Stimulated activated CD4-positive, alpha-beta T cell treated with anti-CD3 and anti-CD28 coated beads, Interleukin-1b, Interleukin-23, amount 100 ng/mL, for 48 hours (primary cell): ENCODE data around the gene EML4.
"Not testable (repeated sequence)": the region's sequence is repeated elsewhere in the genome, so short reads cannot be mapped to it uniquely, and the experiment has no call there.

ENCODE experiments used
- DNase-seq: peaks from one replicate; pipeline ENCODE4 v3.0.0-alpha.2; 2020

EML4 gene

DNA sequence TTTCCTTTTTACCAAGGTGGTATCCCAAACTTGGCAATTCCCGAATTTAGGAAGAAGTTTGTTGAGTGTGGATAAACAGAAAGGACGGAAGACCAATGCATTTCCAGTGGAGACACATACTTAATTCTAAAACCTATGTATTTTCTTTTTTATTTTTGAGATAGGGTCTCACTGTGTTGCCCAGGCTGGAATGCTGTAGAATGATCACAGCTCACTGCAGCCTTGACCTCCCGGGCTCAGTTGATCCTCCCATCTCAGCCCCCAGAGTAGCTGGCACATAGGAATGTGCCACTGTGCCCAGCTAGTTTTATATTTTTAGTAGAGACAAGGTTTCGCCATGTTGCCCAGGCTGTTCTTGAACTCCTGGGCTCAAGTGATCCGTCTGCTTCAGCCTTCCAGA is 101.6 kb downstream of the EML4 start:
- DNase-seq, result no peak

DNA sequence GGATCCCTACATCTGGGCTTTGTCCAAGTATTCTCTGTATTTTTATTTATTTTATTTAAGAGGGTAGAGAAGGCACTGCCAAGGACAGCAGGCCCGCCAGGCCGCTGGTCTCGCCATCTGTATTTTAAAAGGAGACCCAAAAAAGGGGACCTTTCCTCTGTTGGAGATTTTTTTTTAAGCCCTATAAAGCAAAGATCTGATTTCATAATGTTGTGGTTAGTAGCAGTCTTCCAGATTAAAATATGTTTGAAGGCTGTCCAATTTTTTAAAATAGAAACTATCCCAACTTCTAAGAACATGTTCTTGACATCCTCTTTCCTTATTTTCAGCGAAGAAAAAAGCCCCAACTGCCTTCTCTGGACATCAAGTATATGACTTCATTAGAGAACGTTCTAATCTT is 102.1 kb downstream of the EML4 start:
- not testable (repeated sequence) for DNase-seq

DNA sequence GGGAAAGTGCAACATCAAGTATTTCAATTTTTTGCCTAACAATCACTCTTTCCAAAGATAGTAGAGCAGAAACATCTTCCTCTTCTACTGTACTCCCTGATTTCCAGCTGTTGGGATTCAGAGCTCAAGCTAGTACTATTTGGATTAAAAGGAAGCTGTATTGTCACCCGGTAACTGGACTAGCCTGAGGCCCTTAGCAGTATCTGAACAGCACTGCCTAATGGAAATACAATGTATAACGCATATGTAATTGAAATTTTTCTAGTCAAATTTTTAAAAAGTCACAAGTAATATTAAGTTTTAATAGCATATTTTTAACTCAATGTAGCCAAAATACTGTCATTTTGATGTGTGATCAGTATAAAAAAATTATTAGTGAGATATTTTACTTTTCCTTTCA is 105.7 kb downstream of the EML4 start:
- no peak for DNase-seq

DNA sequence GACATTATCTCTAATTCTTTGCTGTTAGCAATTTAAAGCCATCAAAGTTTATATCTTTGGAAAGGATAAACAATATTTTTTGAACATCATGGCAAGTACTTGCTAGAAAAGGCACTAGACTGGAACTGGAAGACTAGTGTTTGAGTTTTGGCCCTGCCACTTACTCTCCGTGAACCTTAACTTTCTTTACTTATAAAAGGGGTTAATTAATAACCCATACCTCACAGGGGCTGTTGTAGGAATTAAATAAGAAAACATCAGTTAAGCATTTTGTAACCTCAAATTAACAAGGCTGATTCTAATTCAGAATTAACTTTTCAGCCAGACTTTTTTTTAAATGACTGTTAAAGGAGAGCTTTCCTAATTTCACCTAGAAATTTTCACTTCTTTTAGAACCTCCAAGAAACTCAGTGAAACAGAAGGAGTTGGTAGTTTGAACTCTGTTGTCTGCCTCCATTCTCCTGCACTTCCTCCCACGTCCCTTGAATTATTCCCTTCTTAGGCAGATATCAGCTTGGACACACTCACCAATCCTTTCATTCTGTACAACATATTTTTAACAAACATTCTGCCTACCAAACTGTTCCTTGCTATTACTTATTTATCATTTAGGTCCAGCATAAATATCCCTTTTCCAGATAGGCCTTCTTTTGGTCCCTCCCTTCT is 112.4 kb downstream of the EML4 start:
- DNase-seq, result no peak

DNA sequence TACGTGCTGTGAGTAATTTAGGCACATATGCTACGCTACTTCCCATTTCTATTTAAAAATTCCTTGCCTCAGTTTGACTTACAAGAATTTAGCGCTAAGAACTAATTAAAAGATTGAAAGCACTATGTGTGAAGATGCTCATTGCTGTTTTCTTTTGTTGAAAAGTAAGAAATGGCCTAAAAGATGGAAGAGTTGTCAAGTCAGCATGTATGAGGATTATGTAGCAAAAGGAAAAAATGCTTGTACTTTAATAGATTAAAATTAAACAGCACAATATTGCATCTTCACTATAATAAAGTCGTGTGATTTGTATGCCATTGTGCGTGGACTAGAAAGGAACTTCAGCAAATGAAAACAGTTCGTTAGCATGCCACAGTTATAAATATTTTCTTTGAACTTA is 114.9 kb downstream of the EML4 start:
- DNase-seq, result no peak

DNA sequence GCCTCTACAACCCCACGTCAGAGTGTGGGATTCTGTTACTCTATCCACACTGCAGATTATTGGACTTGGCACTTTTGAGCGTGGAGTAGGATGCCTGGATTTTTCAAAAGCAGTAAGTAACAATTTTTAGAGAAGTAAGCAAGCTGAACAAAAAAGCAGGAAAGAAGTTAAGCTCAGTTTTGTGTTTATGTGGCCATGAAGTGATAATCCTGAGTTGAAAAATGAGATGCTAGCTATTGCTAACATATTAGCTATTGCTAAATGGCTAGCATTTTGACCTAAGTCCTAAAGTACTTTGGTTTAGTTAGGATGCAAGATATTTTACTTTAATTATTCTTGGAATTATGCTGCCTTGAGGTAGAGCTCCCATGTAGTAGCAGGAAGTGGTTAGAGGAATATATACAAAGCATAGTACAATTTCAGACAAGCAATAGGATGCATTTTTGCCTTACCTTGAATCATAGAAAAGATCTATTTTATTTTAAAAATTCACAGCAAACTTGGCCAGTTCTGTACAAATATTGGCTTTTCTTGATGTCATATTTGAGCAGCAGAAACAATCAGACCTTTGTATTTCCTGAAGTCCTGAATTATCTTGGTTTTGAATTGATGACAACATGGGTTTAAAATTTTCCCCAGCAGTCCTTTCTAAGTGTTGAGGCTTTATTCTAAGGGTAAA is 117.3 kb downstream of the EML4 start:
- DNase-seq, result no peak

DNA sequence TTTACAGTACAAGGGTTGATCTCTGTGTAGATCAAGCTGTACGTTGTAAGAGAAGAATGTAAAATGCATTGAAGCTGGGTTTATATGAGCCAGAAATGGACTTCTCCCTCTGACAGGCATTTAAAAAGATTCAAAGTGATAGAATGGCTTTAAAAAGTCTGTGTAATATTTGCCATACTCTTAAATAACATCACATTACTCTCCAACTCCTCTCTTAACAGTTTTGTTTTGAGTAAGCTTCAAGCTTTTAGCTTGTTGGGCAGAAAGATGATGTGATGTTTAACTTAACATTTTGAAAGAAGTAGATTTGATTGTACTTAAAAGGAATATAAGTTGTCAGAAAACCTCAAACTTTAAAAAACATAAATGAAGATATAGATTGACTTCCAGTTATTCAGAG is 119.7 kb downstream of the EML4 start:
- DNase-seq, result no peak

DNA sequence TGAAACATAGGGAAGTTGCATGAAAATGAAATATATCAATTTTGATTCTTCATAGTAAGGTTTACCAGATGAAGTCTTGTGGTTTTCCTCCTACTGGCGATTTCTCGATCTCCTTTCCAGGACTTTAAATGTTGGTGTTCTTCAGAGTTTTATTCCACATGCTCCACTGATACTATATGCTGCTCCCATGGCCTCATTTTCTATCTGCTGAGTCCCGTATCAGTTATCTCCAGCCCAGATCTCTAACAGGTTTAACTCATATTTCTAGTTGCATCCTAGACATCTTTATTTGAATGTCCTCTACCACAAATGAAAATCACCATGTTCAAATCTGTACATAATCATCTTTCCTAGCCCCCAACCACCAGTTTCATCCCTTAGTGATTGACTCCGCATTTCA is 120.1 kb downstream of the EML4 start:
- DNase-seq, result no peak

DNA sequence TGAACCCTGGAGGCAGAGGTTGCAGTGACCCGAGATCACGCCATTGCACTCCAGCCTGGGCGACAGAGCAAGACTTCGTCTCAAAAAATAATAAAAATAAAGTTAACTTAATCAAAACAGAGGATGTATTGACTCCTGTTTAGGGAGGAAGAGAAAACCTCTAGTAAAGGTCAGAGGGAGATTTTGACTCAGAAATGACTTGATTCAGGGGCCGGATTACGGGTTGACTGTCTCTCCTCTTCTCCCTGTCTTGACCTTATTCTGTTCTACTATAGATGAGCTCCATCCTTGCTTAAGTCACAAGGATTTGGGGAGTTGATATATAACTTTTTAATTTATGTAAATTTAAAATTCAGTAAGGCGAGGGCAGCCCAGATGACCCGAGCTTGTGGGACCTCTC is 120.9 kb downstream of the EML4 start:
- DNase-seq, result no peak

DNA sequence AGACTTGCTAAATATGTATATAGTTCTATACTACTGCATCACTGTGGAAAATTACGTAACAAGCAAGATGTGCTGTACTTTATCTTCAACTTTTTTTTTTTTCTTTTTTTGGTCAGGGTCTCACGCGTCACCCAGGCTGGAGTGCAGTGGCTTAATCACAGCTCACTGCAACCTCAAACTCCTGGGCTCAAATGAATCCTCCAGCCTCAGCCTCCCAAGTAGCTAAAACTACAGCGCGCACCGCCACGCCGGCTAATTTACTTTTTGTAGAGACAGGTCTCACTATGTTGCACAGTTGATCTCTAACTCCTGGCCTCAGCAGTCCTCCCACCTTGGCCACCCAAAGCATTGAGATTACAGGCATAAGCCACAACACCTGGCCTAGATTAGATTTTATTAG is 123.9 kb downstream of the EML4 start:
- DNase-seq, result no peak

DNA sequence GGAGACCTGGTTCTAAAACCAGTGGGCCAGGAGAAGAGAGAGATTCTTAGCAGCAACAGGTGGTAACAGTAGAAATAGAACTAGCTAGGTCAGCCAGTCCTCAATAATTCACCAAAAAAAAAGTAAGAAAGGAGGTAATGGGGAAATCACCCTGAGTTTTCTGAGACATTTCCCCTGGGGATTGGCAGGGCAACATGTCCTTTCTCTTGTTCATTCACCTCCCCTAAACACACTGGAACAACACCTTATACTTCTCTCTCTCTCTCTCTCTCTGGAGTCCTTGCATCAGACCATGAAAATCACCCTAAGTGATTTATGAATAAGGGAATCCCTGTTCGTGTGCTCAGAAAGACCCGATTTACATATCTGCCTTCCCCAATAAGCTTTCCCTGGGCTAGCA is 127.1 kb downstream of the EML4 start:
- DNase-seq, result no peak

DNA sequence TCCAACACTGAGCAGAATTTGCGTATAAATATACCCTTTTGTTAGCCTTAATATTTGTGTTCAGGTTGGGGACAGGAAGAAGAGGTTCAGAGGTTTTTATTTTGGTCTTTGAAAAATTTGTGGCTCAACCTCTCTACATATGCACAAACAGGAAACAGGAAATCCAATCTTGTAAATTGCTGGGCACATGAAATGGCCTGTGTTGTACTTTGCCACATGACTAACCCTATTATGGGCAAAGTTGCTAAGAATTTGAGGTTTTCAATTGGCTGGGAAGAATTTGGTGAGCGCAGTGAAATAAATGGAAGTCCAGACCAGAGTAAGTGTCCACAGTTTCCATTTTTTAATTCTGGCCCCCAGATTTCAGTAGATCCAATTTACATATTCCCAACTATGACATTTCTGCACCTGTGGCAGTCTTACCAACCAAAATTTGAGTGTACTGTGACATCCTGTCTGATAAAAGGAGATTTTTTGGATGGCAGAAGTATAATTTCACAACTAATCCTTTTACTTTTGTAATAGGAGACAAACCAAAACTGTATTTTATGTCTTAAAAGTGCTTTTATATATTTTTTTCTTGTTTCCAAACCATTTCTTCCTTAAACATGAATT is 128.3 kb downstream of the EML4 start:
- DNase-seq, result no peak

DNA sequence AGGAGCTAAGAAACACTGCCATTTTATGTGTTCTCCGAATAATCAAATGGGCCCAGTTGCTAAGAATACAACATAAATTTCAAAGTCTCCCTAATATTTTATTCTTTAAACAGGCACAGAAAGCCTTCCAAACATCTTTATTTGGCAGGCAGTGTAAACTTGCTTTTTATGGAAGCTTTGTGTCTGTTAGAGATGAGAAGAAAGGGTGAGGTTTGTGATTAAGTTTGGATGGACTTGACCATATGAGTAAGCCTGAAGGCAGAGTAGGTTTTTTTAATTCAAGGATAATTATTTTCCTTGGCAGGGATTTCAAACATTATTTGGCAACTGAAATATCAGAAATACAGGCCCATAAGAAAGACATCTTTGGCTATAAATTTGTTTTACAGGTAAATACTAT is 129.0 kb downstream of the EML4 start:
- no peak for DNase-seq

DNA sequence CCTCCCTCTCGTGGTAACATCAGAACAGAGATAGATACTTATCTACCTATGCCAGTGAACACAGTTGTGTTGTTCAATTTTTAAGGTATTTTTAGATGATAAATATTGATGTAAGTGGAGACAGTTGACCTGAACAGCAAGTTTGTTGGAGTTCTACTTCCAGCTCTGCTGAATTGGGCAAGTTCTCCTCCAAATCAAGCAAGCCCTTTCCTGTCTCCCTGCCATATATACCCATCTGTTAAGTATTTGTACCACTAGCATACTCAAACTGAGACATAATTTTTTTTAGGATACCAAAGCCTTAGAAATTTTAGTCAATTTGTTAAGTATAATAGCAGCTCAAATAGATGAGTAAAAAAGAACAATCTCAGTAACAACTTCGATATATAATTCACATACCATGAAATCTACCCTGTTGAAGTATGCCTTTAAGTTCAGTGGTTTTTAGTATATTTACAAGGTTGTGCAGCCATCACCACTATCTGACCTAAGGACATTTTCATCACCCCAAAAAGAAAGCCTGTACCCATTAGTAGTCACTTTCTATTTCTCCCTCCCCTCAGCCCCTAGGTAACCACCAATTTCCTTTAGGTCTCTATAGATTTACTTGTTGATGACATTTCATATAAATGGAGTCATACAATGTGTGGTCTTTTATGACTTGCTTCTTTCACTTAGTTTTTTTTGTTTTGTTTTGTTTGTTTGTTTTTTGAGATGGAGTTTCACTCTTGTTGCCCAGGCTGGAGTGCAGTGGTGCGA is 130.0 kb downstream of the EML4 start:
- DNase-seq, result no peak

DNA sequence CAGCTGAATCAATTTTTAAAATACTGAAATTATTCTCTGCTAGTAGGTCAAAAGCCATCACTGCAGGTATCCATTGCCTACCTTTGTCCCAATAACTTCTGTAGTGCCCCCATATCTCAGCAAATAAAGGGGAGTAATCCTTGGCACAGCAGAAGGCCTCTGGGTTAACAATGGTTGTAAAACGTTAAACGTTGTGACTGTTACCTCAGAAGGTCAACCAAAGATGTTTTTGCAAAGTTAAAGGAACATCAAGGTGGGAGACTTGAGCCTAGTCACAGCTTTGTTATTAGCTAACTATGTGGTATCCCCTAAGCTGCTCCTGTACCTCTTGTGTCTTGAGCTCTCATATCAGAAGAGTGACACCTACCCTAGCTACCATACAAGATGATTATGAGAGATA is 131.4 kb downstream of the EML4 start:
- DNase-seq, result no peak

DNA sequence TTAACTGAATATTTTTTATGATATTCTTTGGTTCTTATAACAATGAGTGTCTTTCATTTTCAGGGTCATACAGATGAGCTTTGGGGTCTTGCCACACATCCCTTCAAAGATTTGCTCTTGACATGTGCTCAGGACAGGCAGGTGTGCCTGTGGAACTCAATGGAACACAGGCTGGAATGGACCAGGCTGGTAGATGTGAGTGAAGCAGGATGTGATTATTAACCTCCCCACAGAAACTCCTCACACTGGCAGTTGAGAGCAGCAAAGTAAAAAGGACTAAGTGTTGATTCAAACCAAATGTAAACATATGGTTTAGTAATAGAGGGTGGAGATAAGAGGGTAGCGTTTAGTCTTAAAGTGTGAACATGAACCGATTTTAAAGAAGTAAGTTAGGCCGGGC is 134.1 kb downstream of the EML4 start:
- DNase-seq, result no peak

DNA sequence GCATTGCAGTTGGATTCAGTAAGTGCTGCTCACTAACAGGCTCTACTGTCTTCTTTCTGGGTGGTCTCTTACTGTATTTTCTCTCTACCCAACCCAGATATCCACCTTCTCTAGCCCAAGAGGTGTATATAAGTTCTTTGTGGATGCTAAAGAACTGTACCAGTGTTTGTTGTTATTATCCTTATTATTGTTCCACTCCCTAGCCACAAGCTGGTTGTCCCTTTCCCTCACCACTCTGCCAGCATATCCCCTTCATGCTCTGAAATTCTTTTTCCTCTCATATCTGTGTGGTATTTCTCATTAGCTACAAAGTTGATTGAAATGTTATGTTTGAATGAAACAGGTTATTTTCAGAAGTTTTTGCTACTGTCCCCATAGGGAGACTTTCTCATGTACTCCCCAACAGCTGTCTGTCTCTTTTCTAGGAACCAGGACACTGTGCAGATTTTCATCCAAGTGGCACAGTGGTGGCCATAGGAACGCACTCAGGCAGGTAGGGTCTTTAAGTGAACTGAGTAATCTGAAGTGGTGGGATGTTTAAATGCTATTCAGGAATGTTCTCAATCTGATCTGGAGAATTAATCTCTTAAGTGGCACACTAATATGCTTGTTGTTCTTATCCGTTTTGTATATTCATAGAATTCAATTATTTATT is 135.0 kb downstream of the EML4 start:
- DNase-seq, result no peak

DNA sequence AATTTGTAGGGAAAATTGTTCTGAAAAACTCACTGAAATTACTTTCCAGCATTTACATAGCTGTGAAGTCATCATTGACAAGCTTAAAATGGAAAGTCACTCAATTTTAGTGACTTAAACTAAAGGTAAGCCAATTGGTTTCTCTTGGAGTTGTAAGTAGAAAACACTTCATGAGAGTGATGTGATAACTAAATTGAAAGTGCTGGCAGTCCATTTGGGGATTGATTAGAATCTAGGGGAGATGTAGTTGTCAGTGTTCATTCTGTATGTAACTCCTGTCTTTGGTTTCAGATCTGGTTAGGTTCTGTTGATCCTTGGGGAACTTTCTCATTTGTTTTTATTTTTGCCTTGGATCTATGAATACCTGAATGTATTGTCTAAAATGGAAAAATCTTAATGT is 138.0 kb downstream of the EML4 start:
- no peak for DNase-seq

DNA sequence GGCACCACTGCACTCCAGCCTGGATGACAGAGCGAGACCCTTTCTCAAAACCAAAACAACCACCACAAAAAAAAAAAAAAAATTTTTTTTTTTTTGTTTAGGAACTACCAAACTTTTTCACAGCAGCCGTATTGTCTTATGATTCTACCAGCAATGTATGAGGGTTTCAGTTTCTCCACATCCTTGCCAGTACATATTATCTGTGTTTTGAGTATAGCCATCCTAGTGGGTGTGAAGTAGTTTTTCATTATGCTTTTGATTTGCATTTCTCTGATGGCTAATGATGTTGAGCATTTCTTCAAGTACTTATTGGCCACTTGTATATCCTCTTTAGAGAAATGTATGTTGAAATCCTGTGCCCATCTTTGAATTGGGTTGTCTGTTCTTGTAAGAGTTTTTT is 140.2 kb downstream of the EML4 start:
- DNase-seq, result no peak

DNA sequence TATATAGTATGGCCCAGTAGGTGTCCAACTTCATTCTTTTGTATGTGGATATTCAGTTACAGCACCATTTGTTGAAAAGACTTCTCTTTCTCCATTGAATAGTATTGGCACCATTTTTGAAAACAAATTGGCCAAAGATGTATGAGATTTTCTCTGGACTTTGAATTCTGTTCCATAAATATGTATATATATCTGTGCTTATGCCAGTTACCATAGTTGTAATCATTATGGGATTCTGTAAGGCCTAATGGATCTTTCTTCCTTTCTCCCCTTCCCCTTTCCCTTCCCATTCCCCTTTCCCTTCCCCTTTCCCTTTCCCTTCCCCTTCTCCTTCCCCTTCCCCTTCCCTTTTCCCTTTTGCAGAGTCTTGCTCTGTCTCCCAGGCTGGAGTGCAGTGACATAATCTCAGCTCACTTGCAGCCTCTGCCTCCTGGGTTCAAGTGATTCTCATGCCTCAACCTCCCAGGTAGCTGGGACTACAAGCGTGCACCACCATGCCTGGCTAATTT is 140.9 kb downstream of the EML4 start:
- no peak for DNase-seq

DNA sequence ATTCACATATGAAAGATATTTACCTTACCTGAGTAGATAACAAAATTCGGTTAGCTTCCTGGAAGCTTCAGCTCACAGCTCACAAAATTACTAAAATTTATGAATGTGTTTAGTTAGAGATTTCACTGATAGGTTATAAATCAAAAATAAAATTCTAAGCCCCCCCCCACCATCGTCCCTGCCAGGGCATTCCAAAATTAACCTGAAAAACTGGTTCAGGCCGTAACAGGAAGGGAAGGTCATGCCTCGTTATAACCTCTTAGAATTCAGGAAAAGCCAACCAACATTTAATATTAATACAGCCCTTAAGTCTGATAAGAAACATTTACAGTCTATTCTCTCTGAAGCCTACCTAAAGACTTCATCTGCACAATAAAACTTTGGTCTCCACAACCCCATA is 143.0 kb downstream of the EML4 start:
- DNase-seq, result no peak

DNA sequence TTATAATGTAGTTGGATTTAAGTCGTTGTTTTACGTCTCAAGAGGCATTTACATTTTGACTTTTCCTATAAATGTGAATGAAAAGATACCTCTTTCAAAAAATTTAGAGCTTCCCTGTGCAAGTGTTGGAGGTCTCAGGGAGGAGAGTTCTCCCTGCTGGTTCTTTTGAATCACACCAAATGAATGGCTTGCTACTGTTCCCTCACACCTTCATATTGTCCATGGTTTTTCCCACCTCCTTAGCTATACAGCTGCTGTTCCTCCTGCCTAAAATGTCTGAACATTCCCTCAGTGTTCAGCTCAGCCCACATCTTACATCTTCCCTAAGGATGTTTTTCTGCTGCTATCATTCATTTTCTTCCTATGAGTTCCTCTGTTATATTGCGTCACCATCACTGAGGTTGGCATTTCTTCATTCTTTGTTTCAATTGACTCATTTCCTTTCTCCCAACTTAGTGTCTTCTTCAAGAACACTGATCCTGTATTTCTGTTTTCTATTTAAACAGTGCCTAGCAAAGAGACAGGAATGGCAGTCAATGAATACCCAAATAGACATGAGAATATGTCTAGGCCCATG is 145.8 kb downstream of the EML4 start:
- no peak for DNase-seq
